OCI-LY7 (cell line): ENCODE measurements around the gene TMEM63B. TPM values are rescaled to one million over a fixed set of nuclear protein-coding genes. Genes with fewer than 3 reads are reported as not detected.
"Not testable (repeated sequence)": the region's sequence is repeated elsewhere in the genome, so short reads cannot be mapped to it uniquely, and the experiment has no call there.

Source experiments
- BruUV-seq: library from RNA; stranded (reverse); fragments of 400-500 nt; replicated peaks from 2 replicates; lab custom pipeline; 2021; lab: Mats Ljungman, UMichigan
- CTCF ChIA-PET: fragments of 300-600 bp; sonication (Branson Sonifier 250); formaldehyde crosslinking; loops from one replicate; lab custom pipeline; 2022; ENCODE audit warnings: antibody characterized with exemption; ENCODE audit not compliant: unreplicated experiment; lab: Charles Lee
- POLR2A ChIA-PET: fragments of 300-600 bp; sonication (Branson Sonifier 250); formaldehyde crosslinking; loops from one replicate; lab custom pipeline; 2022; ENCODE audit warnings: antibody characterized with exemption; lab: Charles Lee
- DNase-seq: peaks from one replicate; pipeline ENCODE4 v3.0.0-alpha.2; 2015; ENCODE audit warnings: low spot score
- H2AFZ ChIP-seq: fragments of 200-600 bp; sonication (generic), shearing (Covaris generic); 2 replicates; pipeline ENCODE4 v1.6.1; 2014; ENCODE audit warnings: mild to moderate bottlenecking, antibody characterized with exemption, low read length, moderate library complexity
- H3K27ac ChIP-seq: fragments of 200-600 bp; sonication (generic); 2 replicates; pipeline ENCODE4 v1.5.1; 2014; ENCODE audit warnings: mixed run types, low read depth, mild to moderate bottlenecking, moderate library complexity, low read length, inconsistent platforms; ENCODE audit not compliant: poor library complexity, severe bottlenecking
- H3K36me3 ChIP-seq: fragments of 200-600 bp; sonication (generic); 2 replicates; pipeline ENCODE4 v1.6.1; 2014; ENCODE audit warnings: mild to moderate bottlenecking, antibody characterized with exemption, low read length, moderate library complexity, mixed read lengths; ENCODE audit not compliant: insufficient read depth
- H3K4me1 ChIP-seq: fragments of 200-600 bp; sonication (generic); 2 replicates; pipeline ENCODE4 v1.5.1; 2014; ENCODE audit warnings: mild to moderate bottlenecking, low read length; ENCODE audit not compliant: insufficient read depth, poor library complexity, severe bottlenecking
- H3K4me2 ChIP-seq: fragments of 200-600 bp; sonication (generic); 2 replicates; pipeline ENCODE4 v1.6.1; 2014; ENCODE audit warnings: mild to moderate bottlenecking, low read length
- H3K4me3 ChIP-seq: fragments of 200-600 bp; sonication (generic); 2 replicates; pipeline ENCODE4 v1.5.1; 2014; ENCODE audit warnings: mild to moderate bottlenecking, low read depth, low read length; ENCODE audit not compliant: poor library complexity, severe bottlenecking
- H3K79me2 ChIP-seq: fragments of 200-600 bp; sonication (generic); 2 replicates; pipeline ENCODE4 v1.6.1; 2016; ENCODE audit warnings: low read depth, mild to moderate bottlenecking, low read length, moderate library complexity, mixed read lengths; ENCODE audit not compliant: insufficient read depth
- H3K9me2 ChIP-seq: fragments of 200-600 bp; sonication (generic); 2 replicates; pipeline ENCODE4 v1.6.1; 2016; ENCODE audit warnings: mild to moderate bottlenecking, low read length, mixed read lengths; ENCODE audit not compliant: insufficient read depth
- H3K9me3 ChIP-seq: fragments of 200-600 bp; sonication (generic); 2 replicates; pipeline ENCODE4 v1.6.1; 2014; ENCODE audit warnings: mild to moderate bottlenecking, mixed run types, low read length, mixed read lengths
- H4K20me1 ChIP-seq: fragments of 200-600 bp; sonication (generic); 2 replicates; pipeline ENCODE4 v1.6.1; 2014; ENCODE audit warnings: mild to moderate bottlenecking, antibody characterized with exemption, low read length, moderate library complexity, mixed read lengths; ENCODE audit not compliant: insufficient read depth
- EZH2phosphoT487 ChIP-seq: fragments of 200-600 bp; sonication (generic); IDR thresholded peaks from 2 replicates; pipeline ENCODE4 v1.6.1; 2018; ENCODE audit warnings: low read depth, borderline replicate concordance, mild to moderate bottlenecking, mixed run types, antibody characterized with exemption, low read length, moderate library complexity, mixed read lengths
- intact Hi-C: fragments of 100-400 bp; cut with micrococcal nuclease; formaldehyde crosslinking; loops from one replicate; pipeline ENCODE4 v1.10.0; 2022; ENCODE audit not compliant: unreplicated experiment
- total RNA-seq, 2 experiments: library from RNA; depleted of rRNA in 1 of 2; stranded (reverse); fragments of >200 nt in 1 of 2; shearing (Covaris generic) in 1 of 2; gene quantifications; 2 replicates each; pipeline ENCODE4 v1.2.3, GENCODE V29; 2014 to 2022
- TF ChIP-seq, protein P1 (sequence below): fragments of 200-600 bp; sonication (generic); conservative IDR thresholded peaks from 2 replicates; pipeline ENCODE4 v1.5.1; 2014; ENCODE audit warnings: mild to moderate bottlenecking, antibody characterized with exemption, low read length, moderate library complexity, mixed read lengths

TMEM63B gene
- total RNA-seq, 2 experiments from 2014 or later, result 5.4 to 10.0 TPM

DNA sequence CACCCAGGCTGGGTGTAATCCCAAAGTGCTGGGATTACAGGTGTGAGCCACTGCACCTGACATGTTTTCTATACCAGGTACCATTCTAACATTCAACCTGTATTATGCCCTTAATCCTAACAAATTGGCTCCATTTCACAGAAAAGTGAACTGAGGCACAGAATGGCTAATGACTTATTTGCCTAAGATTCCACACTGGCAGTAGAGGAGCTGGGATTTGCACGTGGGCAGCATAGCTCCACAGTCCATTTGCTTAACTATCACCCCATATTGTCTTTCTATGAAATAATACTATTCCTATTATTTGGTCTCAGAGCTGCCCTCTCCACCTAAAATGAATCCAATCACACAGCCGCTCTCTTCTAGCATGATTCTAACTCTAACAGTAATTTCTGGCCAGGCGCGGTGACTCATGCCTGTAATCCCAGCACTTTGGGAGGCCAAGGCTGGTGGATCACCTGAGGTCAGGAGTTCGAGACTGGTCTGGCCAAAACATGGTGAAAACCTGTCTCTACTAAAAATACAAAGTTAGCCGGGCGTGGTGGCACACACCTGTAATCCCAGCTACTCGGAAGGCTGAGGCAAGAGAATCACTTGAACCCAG, 66.1 kb downstream of the TMEM63B start:
- intact Hi-C loops, result no loop called here
- no peak for DNase-seq
- BruUV-seq, result no TSS peak
- Histone ChIP-seq H4K20me1 (no peaks in the 10 kb centered on the region), H3K27ac (no peak overlapping the region), H3K4me1 (no peaks in the 10 kb centered on the region), H3K79me2 (no peaks in the 10 kb centered on the region), H2AFZ (no peak overlapping the region), H3K9me2 (no peaks in the 10 kb centered on the region), H3K9me3 (no peaks in the 10 kb centered on the region), H3K4me2 (no peak overlapping the region), H3K36me3 (no peaks in the 10 kb centered on the region), H3K4me3 (no peak overlapping the region)
- no peak for TF ChIP-seq EZH2phosphoT487
- TF ChIP-seq, protein P1, sequence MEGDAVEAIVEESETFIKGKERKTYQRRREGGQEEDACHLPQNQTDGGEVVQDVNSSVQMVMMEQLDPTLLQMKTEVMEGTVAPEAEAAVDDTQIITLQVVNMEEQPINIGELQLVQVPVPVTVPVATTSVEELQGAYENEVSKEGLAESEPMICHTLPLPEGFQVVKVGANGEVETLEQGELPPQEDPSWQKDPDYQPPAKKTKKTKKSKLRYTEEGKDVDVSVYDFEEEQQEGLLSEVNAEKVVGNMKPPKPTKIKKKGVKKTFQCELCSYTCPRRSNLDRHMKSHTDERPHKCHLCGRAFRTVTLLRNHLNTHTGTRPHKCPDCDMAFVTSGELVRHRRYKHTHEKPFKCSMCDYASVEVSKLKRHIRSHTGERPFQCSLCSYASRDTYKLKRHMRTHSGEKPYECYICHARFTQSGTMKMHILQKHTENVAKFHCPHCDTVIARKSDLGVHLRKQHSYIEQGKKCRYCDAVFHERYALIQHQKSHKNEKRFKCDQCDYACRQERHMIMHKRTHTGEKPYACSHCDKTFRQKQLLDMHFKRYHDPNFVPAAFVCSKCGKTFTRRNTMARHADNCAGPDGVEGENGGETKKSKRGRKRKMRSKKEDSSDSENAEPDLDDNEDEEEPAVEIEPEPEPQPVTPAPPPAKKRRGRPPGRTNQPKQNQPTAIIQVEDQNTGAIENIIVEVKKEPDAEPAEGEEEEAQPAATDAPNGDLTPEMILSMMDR, result no peak
- ChIA-PET CTCF (interaction anchor here (1.3 kb wide), 1 partner anchor 31 kb away, joined by 3 read pairs; no protein-coding TSS in a partner anchor), POLR2A (interaction anchor here (0.6 kb wide), 1 partner anchor 1161 kb away, joined by 3 read pairs; no protein-coding TSS in a partner anchor)

DNA sequence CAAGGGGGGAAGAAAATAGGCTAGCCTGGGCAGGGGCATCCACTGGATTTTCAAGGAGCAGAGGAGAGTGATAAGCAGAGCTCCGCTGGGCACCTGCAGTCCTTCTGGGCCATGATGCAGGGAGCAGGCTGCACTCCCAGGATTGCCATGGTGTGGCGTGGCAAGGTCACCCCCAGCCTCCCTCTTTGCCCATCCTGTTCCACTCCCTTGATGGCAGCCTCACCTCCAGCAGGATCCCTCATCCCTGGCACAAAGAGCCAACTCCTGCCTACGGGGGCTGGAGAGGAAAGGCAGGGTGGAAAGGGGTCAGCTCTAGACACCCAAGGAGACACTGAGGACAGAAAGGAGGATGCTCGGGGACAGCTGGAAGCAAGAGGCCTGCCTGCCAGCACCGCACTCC, 67.0 kb downstream of the TMEM63B start:
- Histone ChIP-seq H3K4me2 (no peak overlapping the region), H3K27ac (no peak overlapping the region), H3K79me2 (no peaks in the 10 kb centered on the region), H3K4me3 (no peak overlapping the region), H4K20me1 (no peaks in the 10 kb centered on the region), H2AFZ (no peak overlapping the region), H3K4me1 (no peaks in the 10 kb centered on the region), H3K36me3 (no peaks in the 10 kb centered on the region), H3K9me3 (no peaks in the 10 kb centered on the region), H3K9me2 (no peaks in the 10 kb centered on the region)
- intact Hi-C loops, result no loop called here
- POLR2A ChIA-PET, result interaction anchor here (0.6 kb wide), 1 partner anchor 57 kb away, joined by 3 read pairs; no protein-coding TSS in a partner anchor
- no peak for TF ChIP-seq EZH2phosphoT487
- TF ChIP-seq, protein P1, result no peak
- CTCF ChIA-PET, result no interaction called here
- no peak for DNase-seq
- no TSS peak for BruUV-seq

DNA sequence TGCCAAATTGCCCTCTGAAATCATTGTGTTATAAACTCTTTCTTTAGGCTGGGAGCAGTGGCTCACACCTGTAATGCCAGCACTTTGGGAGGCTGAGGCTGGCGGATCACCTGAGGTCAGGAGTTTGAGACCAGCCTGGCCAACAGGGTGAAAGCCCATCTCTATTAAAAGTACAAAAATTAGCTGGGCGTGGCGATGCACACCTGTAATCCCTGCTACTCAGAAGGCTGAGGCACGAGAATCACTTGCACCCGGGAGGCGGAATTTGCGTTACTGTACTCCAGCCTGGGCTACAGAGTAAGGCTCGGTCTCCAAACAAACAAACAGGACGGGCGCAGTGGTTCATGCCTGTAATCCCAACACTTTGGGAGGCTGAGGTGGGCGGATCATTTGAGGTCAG, 69.0 kb downstream of the TMEM63B start:
- intact Hi-C loops, DNase-seq, H2AFZ ChIP-seq, H3K27ac ChIP-seq, H3K4me2 ChIP-seq, CTCF ChIA-PET, H3K4me3 ChIP-seq, H3K36me3 ChIP-seq, H3K4me1 ChIP-seq, H3K79me2 ChIP-seq, H4K20me1 ChIP-seq, H3K9me2 ChIP-seq, BruUV-seq, H3K9me3 ChIP-seq: not testable (repeated sequence)
- POLR2A ChIA-PET, result interaction anchor here (0.7 kb wide), 1 partner anchor 15 kb away, joined by 4 read pairs; no protein-coding TSS in a partner anchor
